Vagina (tissue), 2 donors: ENCODE data around the gene EMID1. TPM values are rescaled to one million over a fixed set of nuclear protein-coding genes. Genes with fewer than 3 reads are reported as not detected.

Experiments used
- DNase-seq, 2 donors: peaks; one replicate each; pipeline ENCODE4 v3.0.0-alpha.2; 2017; ENCODE audit errors: extremely low spot score in 2 of 2
- H3K27ac ChIP-seq: fragments of 200-600 bp; sonication (generic); one replicate; pipeline ENCODE4 v1.5.1; 2019
- H3K27me3 ChIP-seq: fragments of 200-600 bp; sonication (generic); one replicate; pipeline ENCODE4 v1.5.1; 2019
- H3K36me3 ChIP-seq, 2 donors: fragments of 200-600 bp; sonication (generic); one replicate each; pipeline ENCODE4 v1.5.1; 2017 to 2019
- H3K4me1 ChIP-seq: fragments of 200-600 bp; sonication (generic); one replicate; pipeline ENCODE4 v1.5.1; 2019
- H3K4me3 ChIP-seq, 2 donors: fragments of 200-600 bp; sonication (generic); 1 replicate in 1 of 2; 2 replicates in 1 of 2; pipeline ENCODE4 v1.5.1; 2016 to 2019
- H3K9me3 ChIP-seq: fragments of 200-600 bp; sonication (generic); one replicate; pipeline ENCODE4 v1.5.1; 2019
- CTCF ChIP-seq, 3 experiments: fragments of 450-650 bp in 2 of 3; fragments of 200-600 bp in 1 of 3; sonication (generic) in 1 of 3; IDR thresholded peaks; one replicate each; pipeline ENCODE4 v1.5.1; 2017 to 2019; ENCODE audit warnings: antibody characterized with exemption in 3 of 3, mild to moderate bottlenecking in 2 of 3, moderate library complexity in 2 of 3
- POLR2A ChIP-seq, 2 donors: fragments of 450-650 bp; IDR thresholded peaks; one replicate each; pipeline ENCODE4 v1.6.1; 2017; ENCODE audit warnings: antibody characterized with exemption in 2 of 2, mild to moderate bottlenecking in 2 of 2, moderate library complexity in 2 of 2
- POLR2AphosphoS5 ChIP-seq, 2 donors: sonication (generic); formaldehyde crosslinking; IDR thresholded peaks; one replicate each; pipeline ENCODE4 v1.9.0; 2017; ENCODE audit warnings: antibody characterized with exemption in 2 of 2, mild to moderate bottlenecking in 2 of 2, low read depth in 1 of 2; ENCODE audit not compliant: insufficient read depth in 1 of 2
- intact Hi-C: fragments of 100-400 bp; cut with DNase I; formaldehyde crosslinking; loops from one replicate; pipeline ENCODE4 v1.15.1; 2023
- total RNA-seq: library from RNA; depleted of rRNA; stranded (reverse); fragments of >200 nt; gene quantifications from one replicate; pipeline ENCODE4 v1.2.3, GENCODE V29; 2016

The EMID1 gene
- total RNA-seq, 1 donor from 2014 or later: 2.5 TPM

DNA sequence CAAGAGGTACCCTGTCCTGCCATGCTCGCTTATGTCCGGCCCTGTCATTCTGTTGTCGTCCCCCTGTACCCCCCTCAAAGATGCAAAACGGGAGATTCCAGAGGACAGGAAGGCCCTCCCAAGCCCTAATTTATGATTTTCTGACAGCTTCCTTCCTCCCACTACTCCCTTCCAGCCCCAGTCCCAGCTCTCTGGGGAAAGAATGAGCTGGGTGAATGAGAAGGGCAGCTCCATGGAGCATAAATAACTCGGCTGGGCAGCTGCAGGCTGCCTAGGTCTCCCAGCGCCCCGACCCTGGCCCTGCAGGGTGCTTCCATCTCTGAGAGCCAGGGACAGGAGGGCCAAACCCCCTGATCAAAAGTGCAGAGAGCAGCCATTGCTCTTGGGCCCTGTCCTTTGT lies 3.9 kb upstream of the EMID1 start:
- no peak for TF ChIP-seq POLR2AphosphoS5 (IDR thresholded peaks at IDR 0.05; ENCODE audit: insufficient read depth in 1 of 2, low read depth in 1 of 2)
- TF ChIP-seq CTCF (IDR thresholded peaks at IDR 0.05): no peak
- TF ChIP-seq POLR2A (IDR thresholded peaks at IDR 0.05): no peak
- Histone ChIP-seq H3K4me3 (no peak overlapping the region), H3K9me3 (no peaks in the 10 kb centered on the region), H3K36me3 (no peaks in the 10 kb centered on the region), H3K27ac (no peak overlapping the region), H3K4me1 (peaks cover 13% of the 10 kb centered on the region), H3K27me3 (no peaks in the 10 kb centered on the region)
- DNase-seq: no peak
- intact Hi-C loops: no loop called here

- Histone ChIP-seq H3K36me3 (no peaks in the 10 kb centered on the region), H3K27me3 (no peaks in the 10 kb centered on the region), H3K4me3 (no peak overlapping the region), H3K9me3 (no peaks in the 10 kb centered on the region), H3K4me1 (peaks cover 14% of the 10 kb centered on the region), H3K27ac (no peak overlapping the region)
- intact Hi-C loops: no loop called here
- DNase-seq: no peak
- TF ChIP-seq POLR2AphosphoS5 (IDR thresholded peaks at IDR 0.05; ENCODE audit: insufficient read depth in 1 of 2, low read depth in 1 of 2) (no peak), CTCF (IDR thresholded peaks at IDR 0.05) (no peak), POLR2A (IDR thresholded peaks at IDR 0.05) (no peak)
Observed at GRCh38 chr22:29202212-29203192, 3.2 kb upstream of the EMID1 start.

DNA sequence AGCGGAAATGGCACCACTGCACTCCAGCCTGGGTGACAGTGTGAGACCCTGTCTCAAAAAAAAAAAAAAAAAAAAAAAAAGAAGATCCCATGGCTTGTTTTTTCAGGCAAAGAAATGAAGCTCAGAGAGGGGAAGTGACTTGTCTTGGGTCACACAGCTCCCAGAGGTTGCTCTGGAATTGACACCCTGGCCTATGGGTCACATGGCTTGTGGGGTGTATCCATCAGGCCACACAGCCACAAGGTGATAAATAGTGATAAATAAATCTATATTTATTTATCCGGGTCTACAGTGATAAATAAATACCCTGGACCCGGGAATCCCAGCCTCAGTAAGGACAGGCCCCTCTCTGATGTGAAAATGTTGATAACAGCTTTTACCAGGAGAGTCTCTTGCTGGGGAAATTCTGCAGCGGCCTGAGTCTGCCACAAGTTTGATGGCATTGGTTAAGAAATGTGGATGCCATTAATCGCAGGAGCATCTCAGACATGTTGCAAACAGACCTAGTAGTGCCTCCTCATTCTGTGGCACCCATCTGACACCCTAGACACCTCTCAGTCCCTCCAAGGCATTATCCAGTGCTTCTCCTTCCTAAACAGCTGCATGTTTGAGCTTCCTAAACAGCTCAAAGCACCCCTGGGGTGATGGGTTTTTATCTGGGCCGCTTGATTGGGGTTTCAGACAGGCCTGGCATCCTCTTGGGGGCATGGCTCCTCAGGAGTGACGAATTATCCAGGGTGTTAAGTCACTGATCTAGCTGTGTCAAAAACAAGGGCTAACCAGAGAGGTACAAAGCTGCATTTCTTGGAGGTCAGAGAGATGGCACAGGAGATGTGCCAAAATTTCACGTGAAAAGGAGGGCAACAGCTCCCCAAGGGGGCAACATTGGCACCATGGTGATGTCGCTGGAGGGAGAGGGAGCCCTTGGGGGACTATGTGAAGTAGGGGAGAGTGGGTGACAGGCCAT lies 1.9 kb upstream of the EMID1 start:
- Histone ChIP-seq H3K9me3 (no peaks in the 10 kb centered on the region), H3K4me3 (no peak overlapping the region), H3K27ac (no peak overlapping the region), H3K4me1 (peaks cover 14% of the 10 kb centered on the region), H3K36me3 (no peaks in the 10 kb centered on the region), H3K27me3 (no peaks in the 10 kb centered on the region)
- TF ChIP-seq CTCF (IDR thresholded peaks at IDR 0.05) (no peak), POLR2AphosphoS5 (IDR thresholded peaks at IDR 0.05; ENCODE audit: insufficient read depth in 1 of 2, low read depth in 1 of 2) (no peak)
- no peak for DNase-seq
- intact Hi-C loops: loop anchor here (2.0 kb wide), 1 partner anchor 43 kb away; no protein-coding TSS in a partner anchor

GRCh38 chr22:29204455-29205183 lies 1.1 kb upstream of the EMID1 start:
- Histone ChIP-seq H3K4me1 (peaks cover 14% of the 10 kb centered on the region), H3K36me3 (no peaks in the 10 kb centered on the region), H3K4me3 (no peak overlapping the region), H3K27me3 (no peaks in the 10 kb centered on the region), H3K9me3 (no peaks in the 10 kb centered on the region), H3K27ac (no peak overlapping the region)
- no peak for DNase-seq
- TF ChIP-seq POLR2AphosphoS5 (IDR thresholded peaks at IDR 0.05; ENCODE audit: insufficient read depth in 1 of 2, low read depth in 1 of 2): no peak
- TF ChIP-seq POLR2A (IDR thresholded peaks at IDR 0.05): no peak
- TF ChIP-seq CTCF (IDR thresholded peaks at IDR 0.05): no peak
- intact Hi-C loops: loop anchor here (2.0 kb wide), 1 partner anchor 42 kb away; no protein-coding TSS in a partner anchor
